ENCODE data around the gene MGRN1.
A peak's percentile ranks its signal among the peaks of the same experiment; 100 is the strongest.

The MGRN1 gene

DNA sequence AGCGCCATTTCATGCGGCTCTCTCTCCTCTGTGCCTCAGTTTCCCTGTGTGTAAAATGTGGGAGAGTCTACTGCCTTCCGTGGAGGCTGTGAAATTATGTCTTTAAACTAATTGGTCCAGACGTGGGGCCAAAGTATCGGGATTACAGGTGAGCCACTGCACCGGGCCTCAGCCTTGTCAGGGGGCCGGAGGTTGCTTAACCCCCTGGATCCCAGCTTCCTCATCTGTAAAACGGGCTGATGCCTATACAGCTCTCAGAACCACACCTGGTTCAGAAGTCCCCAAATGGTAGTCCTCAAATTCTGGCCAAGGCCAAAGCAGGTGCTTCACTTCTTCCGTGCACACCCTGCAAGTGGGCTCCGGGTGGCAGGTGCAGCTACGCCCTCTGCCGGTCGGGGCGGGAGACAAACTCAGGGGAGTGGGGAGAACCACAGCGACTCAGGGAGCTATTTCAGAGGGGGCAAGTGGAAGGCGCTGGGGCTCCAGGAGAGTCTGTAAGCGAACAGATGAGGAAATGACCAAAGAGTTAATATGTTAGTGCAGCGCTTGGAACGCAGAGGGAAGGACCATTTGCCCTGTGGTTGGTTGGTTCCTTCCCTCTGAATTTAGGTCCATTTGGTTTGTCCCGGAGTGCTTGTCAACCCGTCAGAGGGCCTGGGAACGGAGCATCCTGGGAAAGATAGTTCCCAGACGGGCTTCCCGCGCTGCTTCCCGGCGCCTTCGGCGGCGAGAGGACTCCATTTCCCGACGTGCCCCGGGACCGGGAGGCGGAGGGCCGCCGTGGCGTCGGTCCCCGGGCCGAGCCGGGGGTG is at the start of gene MGRN1:
MGRN1 (plus strand) TSS at position 812 of the 812 bp plus-strand sequence. CDS start 135 bp downstream, outside the sequence.
- DNase-seq (ENCODE audit: low read depth, low spot score) = peak; percentile 83

DNA sequence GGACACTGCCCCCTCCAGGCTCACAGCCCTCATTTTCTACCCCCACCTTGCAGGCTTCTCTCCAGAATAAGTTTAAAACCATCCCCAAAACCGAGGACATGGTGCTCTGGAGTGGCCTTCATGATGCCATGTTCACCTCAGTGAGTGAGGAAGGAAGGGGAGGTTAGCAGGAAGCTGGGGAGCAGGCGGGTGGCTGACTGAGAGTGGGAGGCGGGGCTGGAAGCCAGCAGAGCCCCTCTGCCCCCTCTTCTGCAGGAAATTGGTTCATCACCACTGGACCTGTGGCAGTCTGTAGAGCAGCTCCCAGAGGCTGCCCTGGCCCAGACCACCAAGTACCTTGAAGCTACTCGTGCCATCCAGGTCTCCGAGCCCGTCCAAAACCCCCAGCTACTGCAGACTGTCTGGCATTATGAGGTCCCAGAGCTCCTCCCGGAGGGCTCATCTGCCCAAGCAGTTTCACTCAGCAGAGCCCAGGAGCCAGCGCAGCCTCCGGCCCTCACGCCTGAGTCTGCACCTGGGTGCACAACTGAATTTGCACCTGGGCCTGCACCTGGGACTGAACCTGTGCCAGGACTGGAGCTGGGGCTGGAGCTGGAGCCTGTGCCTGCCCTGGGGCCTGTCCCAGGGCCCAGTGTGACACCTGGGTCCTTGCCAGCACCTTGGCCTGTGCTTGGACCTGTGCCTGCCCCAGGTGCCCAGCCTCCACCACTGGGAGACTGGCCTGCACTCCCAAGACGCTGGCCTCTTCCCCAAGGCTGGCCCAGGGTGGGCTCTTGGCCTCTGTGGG is 49.5 kb upstream of the MGRN1 start:
- no peak for DNase-seq (ENCODE audit: low read depth, low spot score)

DNA sequence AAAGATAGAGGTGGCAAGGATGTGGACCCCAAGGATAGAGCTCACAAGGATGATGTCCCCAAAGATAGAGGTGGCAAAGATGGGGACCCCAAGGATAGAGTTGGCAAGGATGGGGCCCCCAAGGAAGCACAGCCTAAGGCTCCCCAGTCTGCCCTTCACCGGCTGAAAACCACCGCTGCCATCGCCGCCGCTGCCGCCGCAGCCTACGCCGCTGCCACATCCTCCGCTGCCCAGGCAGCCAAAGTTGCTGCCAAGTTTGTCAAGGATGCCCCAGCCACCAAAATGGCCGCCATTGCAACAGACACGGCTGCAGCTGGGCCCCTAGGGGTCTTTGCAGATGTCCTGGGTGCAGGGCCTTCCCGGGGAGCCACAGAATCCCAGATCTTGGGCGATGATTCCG is 48.6 kb upstream of the MGRN1 start:
- DNase-seq (ENCODE audit: low read depth, low spot score) = no peak

DNA sequence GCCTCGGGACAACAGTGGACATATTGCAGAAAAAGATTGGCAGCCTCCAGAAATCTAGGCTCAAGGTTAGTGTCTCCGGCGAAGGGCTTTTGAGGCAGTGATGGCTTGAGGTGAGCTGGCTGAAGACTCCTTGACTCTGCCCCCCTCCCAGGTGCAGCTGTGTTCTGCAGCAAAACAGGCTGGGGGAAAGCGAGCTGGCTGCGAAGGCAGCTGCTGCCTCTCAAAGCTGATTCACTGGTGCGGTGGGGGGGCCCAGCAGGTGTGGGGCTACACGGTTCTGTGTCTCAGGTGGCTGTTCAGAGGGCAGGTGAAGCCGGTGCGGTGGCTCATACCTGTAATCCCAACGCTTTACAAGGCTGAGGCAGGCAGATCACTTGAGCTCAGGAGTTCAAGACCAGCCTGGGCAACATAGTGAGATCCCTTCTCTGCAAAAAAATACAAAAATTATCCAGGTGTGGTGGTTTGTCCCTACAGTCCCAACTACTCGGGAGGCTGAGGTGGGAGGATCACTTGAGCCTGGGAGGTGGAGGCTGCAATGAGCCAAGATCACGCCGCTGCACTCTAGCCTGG is 45.6 kb upstream of the MGRN1 start:
- no peak for DNase-seq (ENCODE audit: low read depth, low spot score)

DNA sequence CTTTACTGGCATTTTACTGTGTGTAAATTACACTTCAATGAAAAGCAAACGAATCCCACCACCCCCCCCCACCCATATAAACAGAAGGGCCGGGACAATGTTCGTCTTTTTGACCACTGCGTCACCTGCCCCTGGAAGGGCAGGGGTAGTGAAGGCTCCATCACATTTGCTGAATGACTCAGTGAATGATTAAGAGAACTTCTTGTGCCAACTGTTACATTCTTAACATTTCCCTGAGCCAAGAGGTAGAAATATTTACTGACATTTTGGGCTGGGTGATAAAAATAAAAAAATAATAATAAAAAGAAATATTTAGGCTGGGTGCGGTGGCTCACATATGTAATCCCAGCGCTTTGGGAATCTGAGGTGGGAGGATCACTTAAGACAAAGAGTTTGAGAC is 44.4 kb upstream of the MGRN1 start:
- no peak for DNase-seq (ENCODE audit: low read depth, low spot score)

DNA sequence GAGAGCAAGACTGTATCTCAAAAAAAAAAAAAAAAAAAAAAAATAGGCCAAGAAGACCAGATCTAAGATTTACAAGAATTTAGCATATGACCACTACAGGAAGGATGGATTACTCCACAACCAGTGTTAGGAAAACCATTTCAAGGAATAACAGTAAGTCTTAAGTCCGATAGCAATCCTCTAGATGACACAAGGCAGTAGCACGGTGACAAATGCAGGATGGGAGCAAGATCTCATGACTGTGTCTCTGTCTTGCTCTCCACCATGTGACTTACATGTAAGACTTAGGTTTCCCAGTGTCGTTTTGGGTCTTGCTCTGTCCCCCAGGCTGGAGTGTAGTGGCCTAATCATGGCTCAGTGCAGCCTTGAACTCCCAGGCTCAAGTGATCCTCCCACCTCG is 40.7 kb upstream of the MGRN1 start:
- no peak for DNase-seq (ENCODE audit: low read depth, low spot score)

DNA sequence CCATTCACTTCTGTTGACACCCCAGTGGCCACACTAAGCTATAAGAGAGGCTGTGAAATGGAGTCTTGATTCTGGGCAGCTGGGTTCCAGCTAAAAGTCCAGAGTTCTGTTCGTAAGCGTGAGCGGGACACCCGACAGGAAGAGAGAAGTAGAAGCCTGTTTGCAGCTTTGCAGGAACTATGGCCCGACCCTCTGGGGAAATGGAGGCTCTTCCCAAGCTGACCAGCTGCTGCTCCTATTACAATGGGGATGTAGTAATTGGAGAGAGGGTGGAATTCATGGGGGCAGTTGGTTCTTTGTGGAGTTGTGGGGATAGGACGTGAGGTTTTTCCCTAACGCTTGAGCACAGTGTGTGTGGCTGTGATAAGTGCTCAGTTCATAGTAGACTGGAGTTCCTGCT is 38.3 kb upstream of the MGRN1 start:
- no peak for DNase-seq (ENCODE audit: low read depth, low spot score)

DNA sequence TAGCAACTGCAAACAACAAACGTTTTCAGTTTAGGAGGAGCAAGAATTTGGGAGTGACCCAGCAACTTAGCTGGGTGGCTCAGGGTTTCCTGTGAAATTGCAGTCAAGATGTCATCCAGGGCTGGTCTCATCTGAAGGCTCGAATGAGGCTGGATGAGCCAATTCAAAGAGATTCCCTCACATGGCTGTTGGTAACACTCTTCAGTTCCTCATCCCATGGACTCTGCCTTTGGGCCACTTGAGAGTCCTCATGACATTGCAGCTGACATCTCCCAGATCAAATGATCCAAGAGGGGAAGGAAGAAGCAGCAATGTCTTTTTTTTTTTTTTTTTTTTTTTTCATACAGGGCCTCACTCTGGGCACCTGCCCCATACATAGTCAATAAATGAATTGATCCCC is 36.2 kb upstream of the MGRN1 start:
- DNase-seq (ENCODE audit: low read depth, low spot score) = no peak

DNA sequence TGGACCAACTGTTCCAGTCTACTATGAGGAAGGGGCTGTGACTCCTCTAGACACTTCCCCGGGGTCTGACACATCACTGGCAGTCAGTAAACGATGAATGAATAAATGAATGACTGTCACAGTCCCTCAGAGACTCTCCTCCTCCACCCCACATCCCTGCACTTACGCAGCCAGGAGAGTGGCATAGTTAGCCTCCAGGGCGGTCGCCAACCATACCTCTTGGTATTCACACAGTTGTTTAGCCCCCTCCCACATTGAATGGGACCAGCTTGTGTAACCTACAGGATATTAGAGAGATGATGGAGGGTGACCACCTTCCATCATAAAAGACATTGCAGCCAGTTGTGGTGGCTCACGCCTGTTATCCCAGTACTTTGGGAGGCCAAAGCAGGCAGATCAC is 35.7 kb upstream of the MGRN1 start:
- DNase-seq (ENCODE audit: low read depth, low spot score) = no peak

DNA sequence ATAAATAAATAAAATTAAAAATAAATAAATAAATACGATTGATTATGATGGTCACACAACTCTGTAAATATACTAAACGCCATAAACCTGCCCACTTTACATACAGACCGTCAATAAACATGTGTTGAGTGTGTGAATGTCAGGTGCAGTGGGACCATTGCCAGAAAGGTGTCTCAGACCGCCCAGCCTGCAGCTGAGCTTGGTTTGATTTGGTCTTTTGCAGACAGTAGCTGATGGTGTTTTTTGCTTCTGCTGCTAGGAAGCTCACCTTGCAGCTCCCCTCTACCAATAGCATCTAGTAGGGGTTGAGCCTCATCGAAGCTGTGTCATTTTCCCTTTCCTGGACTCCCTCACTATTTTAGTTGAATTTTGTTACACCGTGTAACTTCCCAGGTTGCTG is 33.4 kb upstream of the MGRN1 start:
- no peak for DNase-seq (ENCODE audit: low read depth, low spot score)

DNA sequence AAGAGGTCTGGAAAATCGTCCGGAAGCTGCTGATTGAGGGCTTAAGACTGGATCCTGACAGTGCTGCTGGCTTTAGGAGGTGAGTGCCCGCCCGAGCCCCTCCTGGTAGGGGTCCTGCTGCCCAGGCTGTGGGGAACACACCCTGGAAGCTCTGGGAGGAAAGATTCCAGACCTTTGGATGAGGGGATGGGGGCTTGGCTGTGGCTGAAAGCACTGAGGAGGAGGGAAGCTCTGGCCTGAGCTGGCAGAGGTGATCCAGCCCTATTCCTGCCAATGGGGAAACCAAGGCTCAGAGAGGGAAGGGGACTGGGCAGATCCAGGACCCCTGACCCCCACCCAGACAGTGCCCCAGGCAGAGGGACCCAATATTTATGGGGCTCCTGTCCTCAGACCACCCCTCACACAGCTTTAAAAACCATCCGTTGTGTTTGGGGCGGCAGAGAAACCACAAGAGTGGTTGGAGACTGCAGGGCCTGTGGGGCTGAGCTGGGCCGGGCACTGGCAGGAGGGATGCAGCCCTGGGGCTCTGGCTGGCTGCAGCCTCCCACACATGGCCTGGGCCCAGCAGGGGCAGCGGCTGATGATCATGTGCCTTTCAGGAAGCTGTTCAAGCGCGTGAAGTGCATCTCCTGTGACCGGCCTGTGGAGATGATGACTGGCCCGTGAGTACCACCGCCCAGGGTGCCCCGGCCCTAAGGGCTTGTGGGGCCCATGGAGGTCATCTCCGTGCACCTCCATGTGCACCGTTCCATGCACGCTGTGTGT is 32.7 kb upstream of the MGRN1 start:
- DNase-seq (ENCODE audit: low read depth, low spot score) = no peak

DNA sequence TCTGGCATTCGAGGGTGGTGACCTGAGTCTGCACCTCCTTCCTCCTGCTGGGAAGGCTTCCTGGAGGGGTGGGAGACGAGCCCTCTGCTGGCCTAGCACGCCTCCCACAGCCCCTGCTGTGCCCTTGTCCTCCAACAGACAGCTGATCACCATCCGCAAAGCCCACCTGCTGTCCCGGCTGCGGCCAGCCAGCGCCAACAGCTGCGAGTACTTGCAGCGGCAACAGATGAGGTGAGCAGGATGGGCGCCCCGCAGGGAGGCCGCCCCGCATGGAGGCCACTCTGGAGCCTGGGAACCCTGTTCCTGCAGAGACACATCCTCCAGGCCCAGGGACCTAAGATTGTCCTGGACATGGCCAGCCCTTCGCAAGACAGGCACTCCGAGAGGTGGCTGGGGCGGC is 31.5 kb upstream of the MGRN1 start:
- no peak for DNase-seq (ENCODE audit: low read depth, low spot score)

DNA sequence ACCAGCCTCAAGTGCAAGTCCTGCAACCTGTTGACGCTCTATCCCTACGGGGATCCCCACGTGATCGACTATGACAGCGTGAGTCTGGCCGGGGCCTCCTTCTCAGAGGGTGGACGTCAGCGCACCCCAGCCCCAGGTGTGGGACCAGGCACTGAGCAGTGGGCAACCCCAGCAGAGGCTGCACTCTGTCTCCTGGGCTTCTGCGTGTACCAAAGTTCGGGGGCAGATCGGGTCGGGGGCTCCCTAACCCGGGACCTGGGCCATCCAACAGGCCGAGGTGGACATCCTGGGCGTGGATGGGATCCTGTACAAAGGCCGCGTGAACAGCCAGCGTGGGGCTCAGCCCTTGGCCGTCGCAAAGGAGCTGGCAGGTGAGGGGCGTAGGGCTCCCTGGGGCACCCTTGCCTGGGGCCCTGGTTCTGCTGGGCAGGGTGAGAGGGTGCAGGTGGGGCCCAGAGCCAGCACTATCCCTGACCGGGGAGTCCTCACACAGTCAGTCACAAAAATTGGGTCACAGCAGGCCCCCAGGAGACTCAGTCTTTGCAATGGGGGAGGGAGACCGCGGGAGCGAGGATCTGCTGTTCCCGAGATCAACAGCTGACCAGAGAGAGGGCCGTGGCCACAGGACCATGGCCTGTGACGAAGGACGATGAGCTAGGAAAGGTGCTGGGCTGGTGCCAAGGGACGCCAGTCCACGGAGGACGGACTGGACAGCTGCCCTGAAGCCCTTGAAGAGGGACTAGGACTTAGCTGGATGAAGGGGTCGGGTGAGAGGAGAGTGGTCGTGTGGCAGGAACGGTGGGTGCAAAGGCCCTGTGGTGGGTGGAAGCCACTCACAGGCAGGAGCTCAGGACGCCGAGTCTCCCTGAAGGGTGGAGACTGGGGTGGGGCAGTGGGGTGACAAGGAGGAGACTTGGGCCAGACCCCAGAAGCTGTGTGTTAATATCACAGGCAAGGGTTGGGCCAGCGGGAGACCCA is 29.9 kb upstream of the MGRN1 start:
- DNase-seq (ENCODE audit: low read depth, low spot score) = no peak

DNA sequence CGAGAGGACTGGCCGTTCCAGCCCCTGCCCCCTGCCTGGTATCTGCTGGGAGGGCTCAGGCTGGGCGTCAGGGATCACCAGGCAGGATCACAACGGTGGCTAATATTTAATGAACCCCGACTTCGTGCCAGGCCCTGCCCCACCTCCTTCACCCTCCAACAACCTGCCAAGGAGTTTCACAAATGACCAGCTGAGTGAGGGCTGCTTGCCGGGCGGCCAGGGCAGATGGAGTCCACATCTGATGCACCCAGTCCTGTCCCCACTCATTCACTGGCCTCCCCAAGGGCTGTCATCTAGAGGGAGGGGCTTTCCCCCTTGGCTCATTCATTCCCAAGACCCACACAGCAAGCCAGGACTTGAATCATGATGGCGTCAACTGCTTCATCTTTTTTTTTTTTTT is 27.5 kb upstream of the MGRN1 start:
- no peak for DNase-seq (ENCODE audit: low read depth, low spot score)

DNA sequence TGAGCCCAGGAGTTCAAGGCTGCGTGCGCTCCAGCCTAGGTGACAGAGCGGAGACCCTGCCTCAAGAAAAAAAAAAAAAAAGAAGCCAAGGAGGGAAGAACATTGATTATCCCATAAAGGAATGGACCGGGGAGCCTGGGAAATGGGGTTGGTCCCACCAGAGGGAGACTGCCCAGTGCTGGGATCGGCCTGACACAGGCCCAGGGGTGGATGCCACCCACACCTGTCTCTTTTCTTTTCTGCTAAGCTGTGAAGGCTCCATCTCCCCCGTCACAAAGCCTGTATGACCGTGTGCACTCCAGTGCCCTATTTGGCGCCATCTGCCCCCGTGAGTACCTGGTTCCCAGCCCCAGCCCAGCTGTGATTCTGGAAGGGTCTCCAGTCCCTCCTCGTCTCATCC is 25.6 kb upstream of the MGRN1 start:
- no peak for DNase-seq (ENCODE audit: low read depth, low spot score)

DNA sequence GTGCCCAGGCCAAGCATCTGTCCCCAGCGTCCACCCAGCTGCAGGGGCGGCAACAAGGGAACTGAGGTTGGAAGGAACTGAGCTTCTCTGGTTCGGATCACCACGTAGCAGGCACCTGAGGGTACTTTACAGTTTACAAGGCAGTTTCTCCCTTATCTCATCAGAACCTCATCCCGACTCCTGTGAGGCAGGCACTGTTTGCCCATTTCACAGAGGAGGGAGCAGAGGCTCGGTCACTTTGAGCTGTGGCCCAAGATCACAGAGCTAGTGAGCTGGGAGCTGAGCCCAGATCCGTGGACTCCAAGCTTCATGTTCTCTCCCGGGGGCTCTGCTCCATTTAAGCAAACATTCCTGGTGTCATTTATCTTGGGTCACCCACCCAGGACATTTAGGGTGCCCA is 25.1 kb upstream of the MGRN1 start:
- no peak for DNase-seq (ENCODE audit: low read depth, low spot score)

DNA sequence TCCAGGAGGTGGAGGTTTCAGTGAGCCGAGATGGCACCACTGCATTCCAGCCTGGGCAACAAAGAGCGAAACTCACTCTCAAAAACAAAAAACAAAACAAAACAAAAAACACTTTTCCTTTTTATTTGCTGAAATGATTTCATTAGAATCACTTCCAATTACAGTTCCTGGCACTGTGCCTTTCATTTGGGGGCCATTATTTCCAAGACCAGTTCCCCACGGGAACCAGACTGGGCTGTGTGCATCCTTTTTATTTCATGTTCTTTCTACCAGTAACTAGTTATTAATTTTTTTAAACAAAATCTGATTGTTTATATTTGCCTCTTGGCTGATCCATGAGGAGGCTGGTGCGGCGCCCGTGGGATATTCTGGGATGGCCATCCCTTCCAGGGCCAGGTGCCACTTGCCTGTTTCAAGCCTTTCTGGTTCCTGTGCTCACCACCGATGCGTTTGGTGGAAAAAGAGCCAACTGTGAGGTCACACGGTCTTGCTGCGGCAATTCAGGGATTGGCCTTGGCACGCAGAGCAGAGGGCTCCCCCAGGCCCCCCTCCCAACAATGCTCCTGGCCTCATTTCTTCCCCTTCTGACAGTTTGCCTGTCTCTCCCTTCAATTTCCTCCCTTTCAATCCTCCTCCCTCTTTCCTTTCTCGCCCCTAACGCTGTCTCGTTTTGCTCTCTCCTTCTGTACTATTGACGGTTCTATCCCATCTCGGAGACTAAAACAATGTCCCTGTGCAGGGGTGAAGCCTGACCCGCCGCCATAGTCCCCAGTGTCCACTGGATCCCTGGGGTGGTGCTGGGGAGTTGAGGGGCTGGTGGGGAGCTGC is 23.4 kb upstream of the MGRN1 start:
- DNase-seq (ENCODE audit: low read depth, low spot score) = no peak

DNA sequence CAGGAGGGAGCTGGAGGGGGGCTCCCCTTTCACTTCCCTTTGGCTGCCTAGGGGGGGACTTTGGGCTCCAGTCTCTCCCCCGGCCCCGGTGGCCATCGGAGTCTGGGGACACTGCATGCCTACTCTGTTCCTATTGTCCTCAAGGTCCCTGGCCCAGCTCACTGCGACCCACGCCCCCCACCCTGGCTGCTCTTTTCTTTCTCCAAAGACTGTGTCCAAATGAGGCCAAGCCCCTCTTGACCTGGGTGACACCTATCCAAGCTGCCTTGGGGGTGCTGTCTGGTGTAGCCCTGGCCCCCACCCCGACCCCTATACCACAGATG is 22.8 kb upstream of the MGRN1 start:
- DNase-seq (ENCODE audit: low read depth, low spot score) = no peak

DNA sequence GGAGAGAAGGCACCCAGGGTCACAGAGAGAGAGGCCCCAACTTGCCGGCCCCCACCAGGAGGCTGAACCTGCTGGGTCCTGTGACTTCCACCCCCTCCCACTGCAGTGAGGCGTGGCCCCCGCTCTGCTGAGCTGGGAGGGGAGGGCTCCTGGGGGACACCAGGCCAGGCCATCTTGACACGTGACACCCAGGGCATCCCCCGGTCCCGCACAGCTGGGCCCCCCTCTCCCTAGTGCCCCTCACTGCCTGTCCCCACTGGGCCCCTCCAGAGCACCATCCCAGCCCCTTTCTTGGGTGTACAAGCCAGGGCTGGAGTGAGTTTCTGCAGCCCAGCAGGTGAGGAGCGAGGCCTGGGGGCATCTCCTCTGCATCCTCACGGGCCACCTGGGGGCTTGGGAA is 22.3 kb upstream of the MGRN1 start:
- DNase-seq (ENCODE audit: low read depth, low spot score) = no peak

DNA sequence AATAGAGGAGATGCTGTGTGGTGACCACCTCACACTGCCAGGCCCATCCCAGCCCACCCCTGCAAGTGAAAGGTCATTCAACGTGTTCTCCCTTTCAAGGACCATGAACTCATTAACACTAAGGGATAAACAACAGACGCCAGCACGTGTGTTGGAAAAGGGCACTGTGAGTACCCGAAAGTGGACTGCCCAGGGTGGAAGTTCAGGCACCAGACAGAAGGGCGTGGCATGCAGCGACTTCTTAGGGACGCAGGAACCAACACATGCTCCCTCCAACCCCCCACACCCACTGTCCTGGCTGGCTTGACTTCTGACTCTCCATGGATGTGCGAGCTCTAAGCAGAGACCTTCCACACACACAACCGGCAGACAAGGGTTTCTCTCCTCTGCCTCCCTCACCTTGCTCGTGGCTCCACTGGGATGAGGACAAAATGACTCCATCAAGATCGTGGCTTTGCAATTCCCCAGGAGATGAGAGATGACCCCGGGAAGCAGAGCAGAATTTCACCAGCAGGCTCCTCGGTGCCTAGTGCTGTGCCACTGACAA is 20.9 kb upstream of the MGRN1 start:
- no peak for DNase-seq (ENCODE audit: low read depth, low spot score)
